ENCODE results near the gene YBX2. TPM values are rescaled to one million over a fixed set of nuclear protein-coding genes. Genes with fewer than 3 reads are reported as not detected.

Gene YBX2
- total and polyA plus RNA-seq, 2 donors (not counting 3 experiments of a cell fraction or from before 2014, with no cell fraction given): 0.15 to 0.31 TPM

GRCh38 chr17:7341842-7342241 is 47.4 kb upstream of the YBX2 start:
- no peak for TF ChIP-seq POLR2AphosphoS5 (IDR thresholded peaks at IDR 0.05; ENCODE audit: insufficient read depth, low read depth, low read length)
- TF ChIP-seq GATA2 (IDR thresholded peaks at IDR 0.05; ENCODE audit: insufficient read depth, insufficient read length, low read depth, low read length): no peak
- TF ChIP-seq, protein P1, sequence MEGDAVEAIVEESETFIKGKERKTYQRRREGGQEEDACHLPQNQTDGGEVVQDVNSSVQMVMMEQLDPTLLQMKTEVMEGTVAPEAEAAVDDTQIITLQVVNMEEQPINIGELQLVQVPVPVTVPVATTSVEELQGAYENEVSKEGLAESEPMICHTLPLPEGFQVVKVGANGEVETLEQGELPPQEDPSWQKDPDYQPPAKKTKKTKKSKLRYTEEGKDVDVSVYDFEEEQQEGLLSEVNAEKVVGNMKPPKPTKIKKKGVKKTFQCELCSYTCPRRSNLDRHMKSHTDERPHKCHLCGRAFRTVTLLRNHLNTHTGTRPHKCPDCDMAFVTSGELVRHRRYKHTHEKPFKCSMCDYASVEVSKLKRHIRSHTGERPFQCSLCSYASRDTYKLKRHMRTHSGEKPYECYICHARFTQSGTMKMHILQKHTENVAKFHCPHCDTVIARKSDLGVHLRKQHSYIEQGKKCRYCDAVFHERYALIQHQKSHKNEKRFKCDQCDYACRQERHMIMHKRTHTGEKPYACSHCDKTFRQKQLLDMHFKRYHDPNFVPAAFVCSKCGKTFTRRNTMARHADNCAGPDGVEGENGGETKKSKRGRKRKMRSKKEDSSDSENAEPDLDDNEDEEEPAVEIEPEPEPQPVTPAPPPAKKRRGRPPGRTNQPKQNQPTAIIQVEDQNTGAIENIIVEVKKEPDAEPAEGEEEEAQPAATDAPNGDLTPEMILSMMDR (IDR thresholded peaks at IDR 0.05; ENCODE audit: extremely low read depth in 1 of 2, insufficient read depth in 1 of 2, low read depth in 1 of 2, low read length in 2 of 2): no peak
- TF ChIP-seq EZH2 (IDR thresholded peaks at IDR 0.05; ENCODE audit: borderline replicate concordance, low read depth, low read length, severe bottlenecking): no peak
- TF ChIP-seq POLR2A (IDR thresholded peaks at IDR 0.05; ENCODE audit: low read depth, low read length): no peak
- TF ChIP-seq JUN (IDR thresholded peaks at IDR 0.05; ENCODE audit: borderline replicate concordance, insufficient read depth, insufficient read length, low read depth): no peak
- TF ChIP-seq, protein P2, sequence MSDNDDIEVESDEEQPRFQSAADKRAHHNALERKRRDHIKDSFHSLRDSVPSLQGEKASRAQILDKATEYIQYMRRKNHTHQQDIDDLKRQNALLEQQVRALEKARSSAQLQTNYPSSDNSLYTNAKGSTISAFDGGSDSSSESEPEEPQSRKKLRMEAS (IDR thresholded peaks at IDR 0.05; ENCODE audit: insufficient read depth, insufficient read length): no peak
- no peak for TF ChIP-seq MYC (IDR thresholded peaks at IDR 0.05; ENCODE audit: low read depth, low read length)
- no peak for TF ChIP-seq FOS (IDR thresholded peaks at IDR 0.05; ENCODE audit: borderline replicate concordance, insufficient read depth, low read length)
- H3K9me3 ChIP-seq (replicated peaks; ENCODE audit: control insufficient read depth, insufficient read depth, low read length): no peaks in the 10 kb centered on the region
- no peaks in the 10 kb centered on the region for H4K20me1 ChIP-seq (replicated peaks; ENCODE audit: control insufficient read depth, extremely low read depth, insufficient read depth, low read length)
- intact Hi-C loops (cut with micrococcal nuclease) (no loop called here), dilution Hi-C loops (cut with MboI; ENCODE audit: extremely low pct_ligation_motif_present, low sequenced_read_pairs) (no loop called here)
- H3K4me2 ChIP-seq (ENCODE audit: insufficient read depth, low read length): no peak overlapping the region
- no peak overlapping the region for H3K27ac ChIP-seq (ENCODE audit: insufficient read depth, low read depth, low read length)
- BruUV-seq (replicated peaks): no TSS peak
- no peaks in the 10 kb centered on the region for H3K4me1 ChIP-seq (ENCODE audit: control insufficient read depth, extremely low read depth, insufficient read depth, low read length)
- H3K9me1 ChIP-seq (replicated peaks; ENCODE audit: control insufficient read depth, extremely low read depth, insufficient read depth, low read length): no peaks in the 10 kb centered on the region
- H3K9ac ChIP-seq (replicated peaks; ENCODE audit: extremely low read depth, insufficient read depth, low read length): no peak overlapping the region
- DNase-seq (ENCODE audit: low read depth, low spot score) (no peak), FAIRE-seq (no peak)
- no peak overlapping the region for H3K4me3 ChIP-seq (replicated peaks in 1 of 3; ENCODE audit: insufficient read depth in 1 of 3, low read depth in 1 of 3, low read length in 3 of 3)
- H3K27me3 ChIP-seq (ENCODE audit: control insufficient read depth in 2 of 2, insufficient read depth in 2 of 2, low read length in 2 of 2): no peaks in the 10 kb centered on the region
- ChIA-PET CTCF (interaction anchor here (0.8 to 1.0 kb wide), 2 partner anchors 12 to 13 kb away, joined by 4 read pairs; partner anchors contain the start of genes NEURL4 and TMEM95), POLR2A (no interaction called here)
- no peak overlapping the region for H2AFZ ChIP-seq (ENCODE audit: low read depth, low read length)
- no peaks in the 10 kb centered on the region for H3K36me3 ChIP-seq (ENCODE audit: control insufficient read depth in 2 of 2, extremely low read depth in 1 of 2, insufficient read depth in 2 of 2, low read length in 2 of 2)
- H3K79me2 ChIP-seq (ENCODE audit: control insufficient read depth, insufficient read depth, low read length): no peaks in the 10 kb centered on the region

Measured in endothelial cell of umbilical vein (primary cell).